Measurements from ENCODE around the gene ZBTB44.
"Not testable (repeated sequence)": the region's sequence is repeated elsewhere in the genome, so short reads cannot be mapped to it uniquely, and the experiment has no call there.

Gene ZBTB44

GRCh38 chr11:130197386-130198035 lies 117.2 kb downstream of the ZBTB44 start:
- no peak for DNase-seq
- H3K27me3 ChIP-seq (ENCODE audit: insufficient read depth, low read length, poor library complexity): no peaks in the 10 kb centered on the region
- H3K4ac ChIP-seq (ENCODE audit: low read depth, low read length): no peak overlapping the region
- no peak overlapping the region for H3K9ac ChIP-seq (ENCODE audit: low read length)
- no CpG with 5 or more reads among the region's 27 CpGs for WGBS (ENCODE audit: extremely low coverage, insufficient coverage, low lambda C conversion rate)
- no peaks in the 10 kb centered on the region for H3K79me2 ChIP-seq (ENCODE audit: control insufficient read depth, insufficient read depth, low read length)
- H3K27ac ChIP-seq (ENCODE audit: low read depth, low read length): no peak overlapping the region
- H4K5ac ChIP-seq (ENCODE audit: low read length): no peak overlapping the region
- H3K23ac ChIP-seq (ENCODE audit: low read length): no peak overlapping the region
- no peak overlapping the region for H2BK120ac ChIP-seq (ENCODE audit: low read depth, low read length)
- H3K4me3 ChIP-seq (ENCODE audit: low read length): no peak overlapping the region
- no peaks in the 10 kb centered on the region for H3K36me3 ChIP-seq (ENCODE audit: control insufficient read depth, insufficient read depth, low read length)
- no peaks in the 10 kb centered on the region for H3K79me1 ChIP-seq (ENCODE audit: low read length)
- H3K4me1 ChIP-seq (ENCODE audit: control insufficient read depth, low read depth, low read length): no peaks in the 10 kb centered on the region
- H2BK15ac ChIP-seq (replicated peaks; ENCODE audit: low read depth): no peak overlapping the region
- no peak overlapping the region for H2BK5ac ChIP-seq (ENCODE audit: low read length)
- H4K8ac ChIP-seq (ENCODE audit: low read depth, low read length): no peak overlapping the region
- H3K4me2 ChIP-seq (ENCODE audit: low read length): no peak overlapping the region
- no peak overlapping the region for H2AK5ac ChIP-seq (ENCODE audit: low read length)
- no peak overlapping the region for H3K56ac ChIP-seq (ENCODE audit: low read length)
- H3K18ac ChIP-seq (ENCODE audit: low read length): no peak overlapping the region

DNA sequence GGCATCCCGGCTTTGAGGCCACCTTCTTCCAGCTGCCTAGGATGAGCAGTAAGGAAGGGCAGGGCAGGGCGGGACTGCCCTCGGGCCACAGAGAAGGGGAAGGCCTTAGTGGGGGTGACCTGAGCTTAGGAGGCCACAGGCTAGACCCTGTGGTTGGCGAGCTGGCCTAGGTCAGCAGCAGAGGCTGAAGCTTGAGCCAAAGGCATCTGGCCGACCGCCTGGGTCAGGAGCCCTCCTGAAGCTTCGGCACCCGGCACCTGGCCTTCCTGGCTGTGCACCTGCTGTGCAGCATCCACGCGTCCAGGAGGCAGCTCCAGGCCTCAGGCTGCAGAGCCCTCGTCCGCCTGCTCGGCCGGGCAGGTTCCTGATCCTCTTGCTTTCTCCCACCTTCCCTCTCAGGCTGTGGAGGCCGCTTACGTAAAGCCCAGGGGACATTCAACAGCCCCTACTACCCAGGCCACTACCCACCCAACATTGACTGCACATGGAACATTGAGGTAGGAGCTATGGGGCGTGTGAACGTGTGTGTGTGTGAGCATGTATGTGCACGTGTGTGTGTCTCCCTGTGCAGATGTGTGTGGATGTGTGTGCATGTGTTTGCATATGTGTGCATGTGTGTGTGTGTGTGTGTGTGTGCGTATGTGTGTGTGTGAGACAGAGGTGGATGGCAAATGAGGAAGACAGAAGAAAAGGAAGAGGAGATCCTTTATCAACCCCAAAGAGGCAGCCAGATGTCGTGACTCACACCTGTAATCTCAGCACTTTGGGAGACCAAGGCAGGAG lies 120.3 kb downstream of the ZBTB44 start:
- Histone ChIP-seq H3K79me1 (ENCODE audit: low read length) (no peaks in the 10 kb centered on the region), H3K79me2 (ENCODE audit: control insufficient read depth, insufficient read depth, low read length) (no peaks in the 10 kb centered on the region), H3K4me1 (ENCODE audit: control insufficient read depth, low read depth, low read length) (no peaks in the 10 kb centered on the region), H3K36me3 (ENCODE audit: control insufficient read depth, insufficient read depth, low read length) (no peaks in the 10 kb centered on the region), H3K27ac (ENCODE audit: low read depth, low read length) (no peak overlapping the region), H3K27me3 (ENCODE audit: insufficient read depth, low read length, poor library complexity) (no peaks in the 10 kb centered on the region), H3K4me2 (ENCODE audit: low read length) (no peak overlapping the region), H2BK5ac (ENCODE audit: low read length) (no peak overlapping the region), H3K56ac (ENCODE audit: low read length) (no peak overlapping the region), H2AK5ac (ENCODE audit: low read length) (no peak overlapping the region), H3K4me3 (ENCODE audit: low read length) (no peak overlapping the region), H4K5ac (ENCODE audit: low read length) (no peak overlapping the region), H2BK15ac (replicated peaks; ENCODE audit: low read depth) (no peak overlapping the region), H3K18ac (ENCODE audit: low read length) (no peak overlapping the region), H3K9ac (ENCODE audit: low read length) (no peak overlapping the region), H4K8ac (ENCODE audit: low read depth, low read length) (no peak overlapping the region), H2BK120ac (ENCODE audit: low read depth, low read length) (no peak overlapping the region), H3K4ac (ENCODE audit: low read depth, low read length) (no peak overlapping the region), H3K23ac (ENCODE audit: low read length) (no peak overlapping the region)
- no peak for DNase-seq
- no CpG with 5 or more reads among the region's 21 CpGs for WGBS (ENCODE audit: extremely low coverage, insufficient coverage, low lambda C conversion rate)

- not testable (repeated sequence) for H3K56ac ChIP-seq (ENCODE audit: low read length); H3K79me1 ChIP-seq (ENCODE audit: low read length); H3K23ac ChIP-seq (ENCODE audit: low read length); H2BK15ac ChIP-seq (replicated peaks; ENCODE audit: low read depth); H4K8ac ChIP-seq (ENCODE audit: low read depth, low read length); H3K18ac ChIP-seq (ENCODE audit: low read length); H3K36me3 ChIP-seq (ENCODE audit: control insufficient read depth, insufficient read depth, low read length); H3K79me2 ChIP-seq (ENCODE audit: control insufficient read depth, insufficient read depth, low read length); H3K4me2 ChIP-seq (ENCODE audit: low read length); H3K27ac ChIP-seq (ENCODE audit: low read depth, low read length); H3K4ac ChIP-seq (ENCODE audit: low read depth, low read length); H2AK5ac ChIP-seq (ENCODE audit: low read length); H3K27me3 ChIP-seq (ENCODE audit: insufficient read depth, low read length, poor library complexity); H4K5ac ChIP-seq (ENCODE audit: low read length); H2BK120ac ChIP-seq (ENCODE audit: low read depth, low read length); H3K9ac ChIP-seq (ENCODE audit: low read length); DNase-seq; H2BK5ac ChIP-seq (ENCODE audit: low read length); H3K4me3 ChIP-seq (ENCODE audit: low read length); H3K4me1 ChIP-seq (ENCODE audit: control insufficient read depth, low read depth, low read length)
- no CpG with 5 or more reads among the region's 14 CpGs for WGBS (ENCODE audit: extremely low coverage, insufficient coverage, low lambda C conversion rate)
Measured at GRCh38 chr11:130193551-130193950, 121.2 kb downstream of the ZBTB44 start.

GRCh38 chr11:130192845-130193267 lies 121.9 kb downstream of the ZBTB44 start:
- no CpG with 5 or more reads among the region's 4 CpGs for WGBS (ENCODE audit: extremely low coverage, insufficient coverage, low lambda C conversion rate)
- DNase-seq: no peak

GRCh38 chr11:130191896-130192295 lies 122.8 kb downstream of the ZBTB44 start:
- no peak overlapping the region for H4K5ac ChIP-seq (ENCODE audit: low read length)
- H3K4me1 ChIP-seq (ENCODE audit: control insufficient read depth, low read depth, low read length): no peaks in the 10 kb centered on the region
- H3K79me1 ChIP-seq (ENCODE audit: low read length): no peaks in the 10 kb centered on the region
- no peak overlapping the region for H3K27ac ChIP-seq (ENCODE audit: low read depth, low read length)
- no peak overlapping the region for H3K9ac ChIP-seq (ENCODE audit: low read length)
- no peak overlapping the region for H3K56ac ChIP-seq (ENCODE audit: low read length)
- no peaks in the 10 kb centered on the region for H3K27me3 ChIP-seq (ENCODE audit: insufficient read depth, low read length, poor library complexity)
- no peaks in the 10 kb centered on the region for H3K79me2 ChIP-seq (ENCODE audit: control insufficient read depth, insufficient read depth, low read length)
- no peaks in the 10 kb centered on the region for H3K36me3 ChIP-seq (ENCODE audit: control insufficient read depth, insufficient read depth, low read length)
- DNase-seq: no peak
- no peak overlapping the region for H4K8ac ChIP-seq (ENCODE audit: low read depth, low read length)
- H2AK5ac ChIP-seq (ENCODE audit: low read length): no peak overlapping the region
- no peak overlapping the region for H2BK120ac ChIP-seq (ENCODE audit: low read depth, low read length)
- no peak overlapping the region for H3K18ac ChIP-seq (ENCODE audit: low read length)
- H3K4me2 ChIP-seq (ENCODE audit: low read length): no peak overlapping the region
- no CpG with 5 or more reads among the region's 14 CpGs for WGBS (ENCODE audit: extremely low coverage, insufficient coverage, low lambda C conversion rate)
- no peak overlapping the region for H3K23ac ChIP-seq (ENCODE audit: low read length)
- no peak overlapping the region for H2BK15ac ChIP-seq (replicated peaks; ENCODE audit: low read depth)
- H3K4ac ChIP-seq (ENCODE audit: low read depth, low read length): no peak overlapping the region
- no peak overlapping the region for H2BK5ac ChIP-seq (ENCODE audit: low read length)
- no peak overlapping the region for H3K4me3 ChIP-seq (ENCODE audit: low read length)

More at GRCh38 chr11:130192845-130193267, 121.9 kb downstream of the ZBTB44 start:
- Histone ChIP-seq H3K79me2 (ENCODE audit: control insufficient read depth, insufficient read depth, low read length) (no peaks in the 10 kb centered on the region), H3K79me1 (ENCODE audit: low read length) (no peaks in the 10 kb centered on the region), H3K4me1 (ENCODE audit: control insufficient read depth, low read depth, low read length) (no peaks in the 10 kb centered on the region), H4K8ac (ENCODE audit: low read depth, low read length) (no peak overlapping the region), H3K4me3 (ENCODE audit: low read length) (no peak overlapping the region), H3K27ac (ENCODE audit: low read depth, low read length) (no peak overlapping the region), H4K5ac (ENCODE audit: low read length) (no peak overlapping the region), H3K9ac (ENCODE audit: low read length) (no peak overlapping the region), H2AK5ac (ENCODE audit: low read length) (no peak overlapping the region), H3K27me3 (ENCODE audit: insufficient read depth, low read length, poor library complexity) (no peaks in the 10 kb centered on the region), H2BK120ac (ENCODE audit: low read depth, low read length) (no peak overlapping the region), H3K18ac (ENCODE audit: low read length) (no peak overlapping the region), H3K4ac (ENCODE audit: low read depth, low read length) (no peak overlapping the region), H2BK15ac (replicated peaks; ENCODE audit: low read depth) (no peak overlapping the region), H3K36me3 (ENCODE audit: control insufficient read depth, insufficient read depth, low read length) (no peaks in the 10 kb centered on the region), H2BK5ac (ENCODE audit: low read length) (no peak overlapping the region), H3K56ac (ENCODE audit: low read length) (no peak overlapping the region), H3K23ac (ENCODE audit: low read length) (no peak overlapping the region), H3K4me2 (ENCODE audit: low read length) (no peak overlapping the region)
